CD4-positive, alpha-beta T cell treated with Interleukin-15 for 4 hours (primary cell): ENCODE measurements around the gene CEACAM21.

Source experiments
- DNase-seq: peaks from one replicate; pipeline ENCODE4 v3.0.0-alpha.2; 2020; ENCODE audit warnings: low spot score

Gene CEACAM21

GRCh38 chr19:41587101-41587837 is 11.3 kb downstream of the CEACAM21 start:
- no peak for DNase-seq

GRCh38 chr19:41587838-41588210 is 11.9 kb downstream of the CEACAM21 start:
- DNase-seq, result no peak

GRCh38 chr19:41588497-41589209 is 12.7 kb downstream of the CEACAM21 start:
- no peak for DNase-seq

DNA sequence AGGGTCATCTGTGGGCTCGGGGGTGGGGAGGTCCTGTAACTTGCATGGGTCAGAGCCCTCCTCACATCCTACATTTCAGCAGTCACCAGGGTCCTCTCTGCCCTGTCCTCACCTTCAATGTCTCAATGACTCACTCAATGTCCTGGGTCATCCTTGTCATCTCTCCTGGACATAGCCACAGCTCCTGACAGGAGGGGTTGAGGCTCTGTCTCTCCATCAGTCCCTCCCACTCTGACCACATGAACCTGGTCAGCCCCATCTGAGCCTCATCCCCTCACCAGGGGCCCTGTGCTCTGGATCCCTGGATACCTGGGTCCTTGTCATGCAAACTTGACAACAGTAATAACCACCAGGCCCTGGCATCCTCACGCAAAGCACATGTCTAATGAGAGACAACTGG is 13.4 kb downstream of the CEACAM21 start:
- DNase-seq, result no peak

- no peak for DNase-seq
Observed at GRCh38 chr19:41590936-41591335, 15.0 kb downstream of the CEACAM21 start.

GRCh38 chr19:41591951-41592562 is 16.1 kb downstream of the CEACAM21 start:
- no peak for DNase-seq

DNA sequence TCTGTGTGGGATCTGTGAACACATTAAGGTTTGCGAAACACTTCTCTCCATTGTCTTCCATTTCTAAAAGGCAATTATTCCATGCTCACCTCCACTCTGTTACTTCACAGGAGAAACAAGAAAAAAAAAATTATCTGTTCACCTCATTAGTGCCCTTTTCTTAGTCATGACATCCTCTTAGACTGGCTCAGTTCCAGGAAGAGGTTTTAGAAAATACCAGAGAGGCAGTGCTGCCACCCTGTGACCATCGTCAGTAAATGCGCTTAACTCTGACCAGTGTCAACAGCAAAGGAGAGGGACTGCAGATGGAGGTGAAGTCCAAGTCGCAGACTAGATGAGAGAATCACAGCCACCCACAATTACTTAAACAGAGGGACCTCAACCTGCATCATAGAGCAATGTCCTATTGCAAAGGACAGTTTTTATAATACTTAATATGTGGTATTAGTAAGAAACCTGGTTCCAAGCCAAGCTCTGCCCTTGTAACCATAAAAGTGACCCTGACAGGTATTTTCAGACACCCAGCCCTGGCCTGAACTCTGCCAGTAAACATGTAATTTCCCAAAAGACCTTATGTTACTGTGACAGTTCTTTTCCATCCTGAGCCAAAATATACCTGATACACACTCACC is 19.4 kb downstream of the CEACAM21 start:
- peak; percentile 87 for DNase-seq

- DNase-seq, result no peak
Observed at GRCh38 chr19:41595890-41596280, 19.9 kb downstream of the CEACAM21 start.

DNA sequence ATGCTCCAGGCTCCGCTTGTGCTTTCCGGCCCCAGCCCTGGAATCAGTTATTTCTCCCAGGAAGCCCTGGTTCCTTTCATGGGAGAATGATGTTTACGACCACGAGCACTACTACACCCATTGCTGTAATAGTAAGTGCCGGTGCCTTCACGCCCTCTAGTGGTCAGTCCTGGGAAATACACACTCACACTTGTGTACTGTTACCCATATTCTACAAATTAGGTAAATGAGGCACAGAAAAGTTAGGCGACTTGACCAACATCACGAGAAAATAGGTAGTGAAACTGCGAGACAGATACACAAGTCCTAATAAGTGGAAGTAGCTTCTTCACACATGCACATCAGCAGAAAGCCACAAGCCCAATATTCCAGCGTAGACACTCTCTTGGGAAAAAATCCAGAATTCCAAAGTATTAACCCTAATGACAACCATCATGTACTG is 21.7 kb downstream of the CEACAM21 start:
- peak; percentile 83 for DNase-seq

- no peak for DNase-seq
Observed at GRCh38 chr19:41599175-41599966, 23.4 kb downstream of the CEACAM21 start.

DNA sequence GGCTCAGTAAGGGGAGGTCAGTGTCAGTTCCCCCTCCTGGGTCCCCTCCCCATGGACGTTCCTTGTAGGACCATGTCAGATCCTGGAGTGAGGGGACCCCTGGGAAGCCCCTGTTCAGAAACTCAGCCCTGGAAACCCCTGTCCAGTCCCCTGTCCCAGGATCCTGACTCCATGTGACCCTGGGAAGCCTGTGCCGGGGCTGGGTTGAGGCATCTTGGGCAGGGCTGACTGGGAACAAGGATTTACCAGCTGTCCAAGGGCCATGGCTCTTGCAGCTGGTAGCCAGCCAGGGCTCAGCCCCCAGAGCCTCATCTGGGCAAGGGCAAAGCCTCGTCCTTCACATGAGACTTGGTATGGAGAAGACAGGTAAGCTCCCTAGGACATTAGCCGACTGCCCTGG is 25.8 kb downstream of the CEACAM21 start:
- no peak for DNase-seq

DNA sequence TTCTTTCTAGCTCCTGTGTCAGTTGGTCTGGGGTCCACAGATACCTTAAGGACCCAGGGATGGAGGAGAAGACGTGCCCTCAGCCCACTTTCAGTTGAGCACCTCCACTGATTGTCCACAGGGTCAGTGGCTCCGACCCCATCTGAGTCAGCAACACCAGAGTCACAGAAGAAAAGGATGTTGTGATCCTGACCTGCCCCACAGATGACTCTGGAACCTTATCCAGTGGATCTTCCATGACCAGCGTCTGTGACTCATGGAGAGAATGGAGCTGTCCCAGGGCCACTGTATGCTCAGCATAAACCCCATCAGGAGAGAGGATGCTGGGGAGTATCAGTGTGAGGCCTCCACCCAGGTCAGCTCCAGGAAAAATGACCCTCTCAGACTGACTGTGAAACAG is 28.9 kb downstream of the CEACAM21 start:
- no peak for DNase-seq

- DNase-seq, result no peak
Observed at GRCh38 chr19:41606215-41606837, 30.4 kb downstream of the CEACAM21 start.

DNA sequence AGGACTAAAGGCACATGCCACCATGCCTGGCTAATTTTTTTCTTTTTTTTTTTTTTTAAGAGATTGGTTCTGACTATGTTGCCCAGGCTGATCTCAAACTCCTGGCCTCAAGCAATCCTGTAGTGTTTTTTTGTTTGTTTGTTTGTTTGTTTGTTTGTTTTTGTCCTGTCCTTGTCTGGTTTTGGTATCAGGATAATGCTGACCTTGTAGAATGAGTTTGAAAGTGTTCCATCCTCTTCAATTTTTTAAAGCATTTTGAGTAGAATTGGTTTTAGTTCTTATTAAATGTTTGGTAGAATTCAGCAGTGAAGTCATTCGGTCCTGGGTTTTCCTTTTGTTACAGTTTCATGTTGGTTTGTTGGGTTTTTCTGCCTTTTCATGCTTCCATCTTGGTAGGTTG is 31.7 kb downstream of the CEACAM21 start:
- no peak for DNase-seq

GRCh38 chr19:41610789-41611188 is 34.8 kb downstream of the CEACAM21 start:
- no peak for DNase-seq

GRCh38 chr19:41612483-41612882 is 36.5 kb downstream of the CEACAM21 start:
- no peak for DNase-seq

GRCh38 chr19:41615207-41615606 is 39.2 kb downstream of the CEACAM21 start:
- no peak for DNase-seq

DNA sequence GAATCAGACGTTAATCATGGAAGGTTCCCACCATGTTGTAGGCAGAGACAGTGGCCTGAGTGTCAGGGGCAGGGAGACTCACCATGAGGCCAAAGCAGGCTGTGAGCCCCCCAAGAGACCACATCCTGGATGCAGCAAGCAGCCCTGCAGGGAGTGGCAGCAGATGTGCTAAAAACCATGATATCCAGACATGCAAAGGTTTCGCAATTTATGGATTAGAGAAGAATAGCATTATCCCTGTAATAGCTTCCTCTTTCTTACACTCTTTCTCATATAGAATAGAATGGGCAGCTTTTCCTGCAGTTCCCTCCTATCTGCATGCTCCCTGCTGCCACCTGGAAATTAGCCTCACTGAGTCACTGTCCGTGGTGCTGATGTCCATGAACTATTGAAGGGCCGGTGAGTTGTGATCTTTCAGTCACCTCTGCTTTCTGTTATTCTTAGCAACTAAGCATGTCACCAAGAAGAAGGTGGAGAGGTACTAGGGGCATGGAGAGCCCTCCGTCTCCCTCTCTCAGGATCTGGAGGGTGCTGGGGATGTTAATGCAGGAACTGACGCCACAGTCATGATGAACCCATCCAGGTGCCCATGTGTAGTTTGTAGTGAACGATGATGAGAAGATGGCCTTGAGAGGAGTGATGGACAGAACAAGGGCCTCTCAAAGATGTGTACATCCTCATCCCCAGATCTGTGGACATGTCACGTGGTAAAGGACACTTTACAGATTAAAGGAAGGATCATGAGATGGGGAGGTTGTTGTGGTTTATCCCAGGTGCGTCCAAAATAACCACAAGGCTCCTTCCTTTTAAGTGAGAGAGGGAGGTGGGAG is 41.0 kb downstream of the CEACAM21 start:
- no peak for DNase-seq

GRCh38 chr19:41617941-41618730 is 42.2 kb downstream of the CEACAM21 start:
- DNase-seq, result no peak
